CD4-positive, alpha-beta memory T cell (primary cell): ENCODE data around the gene CEP43. TPM values are rescaled to one million over a fixed set of nuclear protein-coding genes. Genes with fewer than 3 reads are reported as not detected.

Experiments used
- CTCF ChIA-PET: fragments of 350-600 bp; sonication (Branson Sonifier 250); formaldehyde crosslinking; loops from one replicate; lab custom pipeline; 2021; ENCODE audit warnings: inconsistent platforms; ENCODE audit not compliant: partially characterized antibody; lab: Charles Lee
- POLR2A ChIA-PET: fragments of 350-600 bp; sonication (Branson Sonifier 250); formaldehyde crosslinking; loops from one replicate; lab custom pipeline; 2021; ENCODE audit not compliant: partially characterized antibody; lab: Charles Lee
- DNase-seq, 5 donors: peaks; one replicate each; pipeline versions ENCODE4 v3.0.0 to v3.0.0-alpha.2; 2020 to 2022; ENCODE audit warnings: mixed read lengths in 1 of 5
- H3K27ac ChIP-seq: one replicate; pipeline ENCODE4 v1.7.0; 2013; ENCODE audit warnings: low read depth, low read length
- H3K27me3 ChIP-seq: 2 replicates; pipeline ENCODE4 v1.7.0; 2013; ENCODE audit warnings: mild to moderate bottlenecking, low read length, moderate library complexity; ENCODE audit not compliant: insufficient read depth
- H3K36me3 ChIP-seq: 2 replicates; pipeline ENCODE4 v1.7.0; 2013; ENCODE audit warnings: mild to moderate bottlenecking, low read length, moderate library complexity; ENCODE audit not compliant: insufficient read depth
- H3K4me1 ChIP-seq: 2 replicates; pipeline ENCODE4 v1.7.0; 2013; ENCODE audit warnings: mild to moderate bottlenecking, low read length, moderate library complexity; ENCODE audit not compliant: insufficient read depth
- H3K4me3 ChIP-seq, 2 donors: one replicate each; pipeline ENCODE4 v1.7.0; 2013; ENCODE audit warnings: low read length in 2 of 2, mild to moderate bottlenecking in 1 of 2
- H3K9me3 ChIP-seq, 2 donors: one replicate each; pipeline ENCODE4 v1.7.0; 2013; ENCODE audit warnings: low read length in 2 of 2, control low read depth in 1 of 2; ENCODE audit not compliant: control insufficient read depth in 1 of 2
- H3K27ac Mint-ChIP-seq, 7 donors: one replicate each; pipeline ENCODE4 v1.8.0; 2020 to 2021; ENCODE audit warnings: mixed read lengths in 7 of 7, mild to moderate bottlenecking in 6 of 7, inconsistent platforms in 3 of 7, moderate library complexity in 3 of 7
- H3K27me3 Mint-ChIP-seq, 2 donors: one replicate each; pipeline ENCODE4 v1.8.0; 2020 to 2021; ENCODE audit warnings: mixed read lengths in 2 of 2
- H3K36me3 Mint-ChIP-seq, 2 donors: one replicate each; pipeline ENCODE4 v1.8.0; 2020 to 2021; ENCODE audit warnings: mixed read lengths in 2 of 2, inconsistent platforms in 1 of 2, mild to moderate bottlenecking in 1 of 2
- H3K4me1 Mint-ChIP-seq, 4 donors: one replicate each; pipeline ENCODE4 v1.8.0; 2020 to 2021; ENCODE audit warnings: mixed read lengths in 4 of 4, mild to moderate bottlenecking in 1 of 4
- H3K4me3 Mint-ChIP-seq, 8 donors: one replicate each; pipeline ENCODE4 v1.8.0; 2020 to 2021; ENCODE audit warnings: mixed read lengths in 8 of 8, mild to moderate bottlenecking in 7 of 8, moderate library complexity in 6 of 8, inconsistent platforms in 3 of 8
- H3K9me3 Mint-ChIP-seq, 8 donors: one replicate each; pipeline ENCODE4 v1.8.0; 2020 to 2021; ENCODE audit warnings: mixed read lengths in 8 of 8, mild to moderate bottlenecking in 5 of 8, inconsistent platforms in 3 of 8, moderate library complexity in 1 of 8
- intact Hi-C: fragments of 100-400 bp; cut with micrococcal nuclease; formaldehyde crosslinking; loops from one replicate; pipeline ENCODE4 v1.15.1; 2023
- polyA plus RNA-seq, 2 donors: library from polyadenylated mRNA; unstranded; fragments of 300-500 nt; fragmentation: Illumina TruSeq; gene quantifications; one replicate each; pipeline ENCODE4 v1.2.3, GENCODE V29; 2021
- total RNA-seq, 2 experiments: library from RNA; stranded (reverse); gene quantifications; one replicate each; pipeline ENCODE4 v1.2.3, GENCODE V29; 2021

CEP43 gene
- total and polyA plus RNA-seq, 4 experiments from 2014 or later: 4.1 to 24.9 (median 11.9) TPM

DNA sequence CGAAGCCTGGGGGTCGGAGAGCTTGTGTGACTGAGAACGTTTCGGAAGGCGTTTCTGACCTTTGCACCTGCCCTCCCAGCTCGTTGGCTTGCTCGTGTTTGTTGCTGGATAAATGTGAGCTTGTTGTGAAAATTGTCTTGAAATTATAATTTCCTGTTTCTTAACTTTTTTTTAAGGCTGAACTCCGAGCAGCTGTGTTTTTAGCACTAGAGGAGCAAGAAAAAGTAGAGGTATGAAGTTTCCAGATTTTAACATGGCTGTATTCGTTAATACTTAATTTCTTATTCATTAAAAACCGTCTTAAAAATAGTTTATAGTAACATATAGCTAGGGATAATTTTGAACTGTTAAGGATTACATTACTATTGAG is 672 bp downstream of the CEP43 start:
- H3K27me3 ChIP-seq: no peaks in the 10 kb centered on the region
- H3K36me3 ChIP-seq: no peaks in the 10 kb centered on the region
- Mint-ChIP-seq H3K4me3 (peak overlapping the region; percentile 90 to 95 (median 94)), H3K36me3 (peaks cover 7 to 17% of the 10 kb centered on the region in 2 donors), H3K9me3 (no peaks in the 10 kb centered on the region), H3K27ac (peak overlapping the region; percentile 65 to 93 (median 89)), H3K4me1 (peaks cover 21 to 34% (median 29%) of the 10 kb centered on the region in 4 donors), H3K27me3 (no peaks in the 10 kb centered on the region)
- peak in 2 of 5 donors; percentile 5 to 10 for DNase-seq
- intact Hi-C loops: loop anchor here (1.0 to 2.0 kb wide), 7 partner anchors 41 to 373 kb away; partner anchors contain the start of gene RPS6KA2
- peak overlapping the region; percentile 81 for H3K27ac ChIP-seq
- ChIA-PET POLR2A (interaction anchor here (0.7 to 4.0 kb wide), 23 partner anchors 8 to 142 kb away, joined by 3 to 41 read pairs (median 4); partner anchors contain the start of genes CCR6 and RNASET2), CTCF (interaction anchor here (0.8 to 5.9 kb wide), 16 partner anchors 10 to 351 kb away, joined by 3 to 40 read pairs (median 4); no protein-coding TSS in a partner anchor)
- H3K4me3 ChIP-seq: peak overlapping the region; percentile 85 to 95
- H3K4me1 ChIP-seq: peaks cover 38% of the 10 kb centered on the region
- H3K9me3 ChIP-seq: no peaks in the 10 kb centered on the region

DNA sequence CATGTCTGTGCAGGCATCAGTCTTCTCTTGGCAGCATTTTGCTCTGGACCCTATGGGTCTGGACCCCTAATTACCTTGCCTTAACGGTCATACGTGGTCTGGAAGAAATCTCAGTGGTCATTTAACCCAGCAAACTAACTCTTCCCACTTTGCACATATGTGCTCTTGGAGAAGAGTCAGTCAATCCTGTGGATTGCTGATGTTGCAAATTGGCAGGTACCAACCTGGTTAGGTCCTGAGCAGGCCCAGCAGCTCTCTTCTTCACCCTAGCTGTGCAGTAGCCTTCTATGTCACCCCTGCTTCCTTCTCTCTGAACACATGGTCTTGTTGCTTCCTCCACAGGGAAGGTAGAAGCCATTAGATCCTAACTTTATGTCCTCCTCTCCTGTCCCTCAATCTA is 1.6 kb downstream of the CEP43 start:
- DNase-seq: no peak
- CTCF ChIA-PET: interaction anchor here (0.9 to 5.9 kb wide), 11 partner anchors 9 to 351 kb away, joined by 3 to 40 read pairs (median 3); no protein-coding TSS in a partner anchor
- Histone ChIP-seq H3K27me3 (no peaks in the 10 kb centered on the region), H3K36me3 (peaks cover 3% of the 10 kb centered on the region), H3K4me3 (peak overlapping the region in 1 of 2 donors; percentile 5), H3K27ac (no peak overlapping the region), H3K9me3 (no peaks in the 10 kb centered on the region), H3K4me1 (peaks cover 38% of the 10 kb centered on the region)
- peak overlapping the region; percentile 90 to 95 (median 94) for H3K4me3 Mint-ChIP-seq
- intact Hi-C loops: no loop called here
- H3K27me3 Mint-ChIP-seq: no peaks in the 10 kb centered on the region
- H3K4me1 Mint-ChIP-seq: peaks cover 21 to 33% (median 30%) of the 10 kb centered on the region in 4 donors
- POLR2A ChIA-PET: interaction anchor here (1.2 to 4.0 kb wide), 7 partner anchors 40 to 122 kb away, joined by 3 to 26 read pairs (median 12); partner anchors contain the start of gene CCR6
- H3K36me3 Mint-ChIP-seq: peaks cover 11 to 25% of the 10 kb centered on the region in 2 donors
- peak overlapping the region; percentile 2 to 93 (median 65) for H3K27ac Mint-ChIP-seq
- no peaks in the 10 kb centered on the region for H3K9me3 Mint-ChIP-seq

DNA sequence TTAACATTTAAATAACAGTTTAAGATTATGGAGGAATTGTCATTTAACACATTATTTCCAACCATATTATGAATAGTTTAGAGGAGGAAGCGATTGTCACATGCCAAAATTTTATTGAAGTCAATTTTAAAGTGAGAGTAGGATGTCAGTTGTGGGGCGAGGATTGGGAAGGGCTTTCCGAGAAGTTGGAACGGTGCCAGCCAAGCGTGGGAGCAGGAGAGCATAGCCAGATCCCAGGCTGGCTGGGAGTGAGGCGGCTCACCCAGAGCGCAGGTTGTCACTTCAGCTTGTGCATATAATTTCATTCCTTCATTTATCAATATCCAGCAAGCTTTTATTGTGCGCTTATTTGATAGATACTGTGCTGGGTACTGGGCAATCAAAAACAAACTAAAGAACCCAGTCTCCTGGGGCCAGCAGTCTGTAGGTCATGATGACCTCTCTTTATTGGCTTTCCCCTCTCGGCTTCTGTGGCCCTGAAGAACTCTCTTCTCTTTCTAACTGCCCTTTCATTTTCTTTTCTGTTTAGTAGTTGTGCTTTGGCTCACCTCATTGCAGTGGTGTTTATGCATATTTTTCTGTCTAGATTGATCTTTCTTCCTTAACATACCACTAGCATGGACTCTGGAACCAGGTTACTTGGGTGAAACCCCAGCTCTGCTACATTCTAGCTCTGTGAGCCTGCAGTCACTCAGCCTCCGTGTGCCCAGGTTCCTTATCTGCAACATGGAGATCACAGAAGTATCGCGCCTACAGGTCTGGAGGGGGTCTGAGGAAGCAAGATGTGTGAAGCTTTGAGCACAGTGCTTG is 6.4 kb downstream of the CEP43 start:
- Mint-ChIP-seq H3K4me3 (no peak overlapping the region), H3K9me3 (no peaks in the 10 kb centered on the region), H3K36me3 (peaks cover 41 to 42% of the 10 kb centered on the region in 2 donors), H3K27ac (no peak overlapping the region), H3K27me3 (no peaks in the 10 kb centered on the region), H3K4me1 (peaks cover 14 to 25% (median 20%) of the 10 kb centered on the region in 4 donors)
- H3K4me3 ChIP-seq: no peak overlapping the region
- POLR2A ChIA-PET: interaction anchor here (1.0 to 1.8 kb wide), 5 partner anchors 16 to 114 kb away, joined by 3 to 5 read pairs (median 4); partner anchors contain the start of gene RNASET2
- peaks cover 21% of the 10 kb centered on the region for H3K4me1 ChIP-seq
- CTCF ChIA-PET: interaction anchor here (0.8 to 3.2 kb wide), 5 partner anchors 17 to 230 kb away, joined by 3 to 12 read pairs (median 5); no protein-coding TSS in a partner anchor
- intact Hi-C loops: no loop called here
- no peak for DNase-seq
- H3K27ac ChIP-seq: no peak overlapping the region
- H3K9me3 ChIP-seq: no peaks in the 10 kb centered on the region
- peaks cover 13% of the 10 kb centered on the region for H3K36me3 ChIP-seq
- H3K27me3 ChIP-seq: no peaks in the 10 kb centered on the region

DNA sequence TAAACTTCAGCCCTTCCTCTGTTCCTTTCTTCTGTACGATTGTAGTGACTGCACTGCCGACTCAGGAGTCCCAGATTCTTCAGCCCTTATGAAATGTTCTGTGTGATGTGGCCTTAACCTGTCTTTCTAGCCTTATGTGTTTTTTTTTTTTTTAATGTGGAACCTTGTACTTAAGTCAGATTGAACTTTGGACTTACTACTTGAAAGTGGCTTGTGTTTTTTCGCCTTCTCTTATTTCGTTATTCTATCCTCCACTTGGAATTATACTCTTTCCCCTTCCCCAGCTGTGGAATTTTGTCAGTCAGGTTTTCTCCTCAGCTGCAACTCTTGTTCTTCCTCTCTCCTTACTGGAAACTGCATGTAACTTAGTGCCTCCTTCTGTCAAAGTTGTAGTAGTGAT is 8.8 kb downstream of the CEP43 start:
- Histone ChIP-seq H3K27me3 (no peaks in the 10 kb centered on the region), H3K36me3 (peaks cover 13% of the 10 kb centered on the region), H3K4me3 (no peak overlapping the region), H3K4me1 (peaks cover 6% of the 10 kb centered on the region), H3K9me3 (no peaks in the 10 kb centered on the region), H3K27ac (no peak overlapping the region)
- no peaks in the 10 kb centered on the region for H3K9me3 Mint-ChIP-seq
- intact Hi-C loops: no loop called here
- ChIA-PET CTCF (interaction anchor here (1.2 to 1.3 kb wide), 2 partner anchors 33 to 133 kb away, joined by 4 read pairs; no protein-coding TSS in a partner anchor), POLR2A (interaction anchor here (0.8 to 1.9 kb wide), 3 partner anchors 8 to 115 kb away, joined by 3 to 4 read pairs (median 3); partner anchors contain the start of gene CEP43)
- H3K27me3 Mint-ChIP-seq: no peaks in the 10 kb centered on the region
- DNase-seq: no peak
- peaks cover 53 to 56% of the 10 kb centered on the region in 2 donors for H3K36me3 Mint-ChIP-seq
- peak overlapping the region in 2 of 7 donors; percentile 10 to 70 for H3K27ac Mint-ChIP-seq
- H3K4me3 Mint-ChIP-seq: peak overlapping the region in 1 of 8 donors; percentile 1
- H3K4me1 Mint-ChIP-seq: peaks cover 4 to 13% (median 11%) of the 10 kb centered on the region in 4 donors

DNA sequence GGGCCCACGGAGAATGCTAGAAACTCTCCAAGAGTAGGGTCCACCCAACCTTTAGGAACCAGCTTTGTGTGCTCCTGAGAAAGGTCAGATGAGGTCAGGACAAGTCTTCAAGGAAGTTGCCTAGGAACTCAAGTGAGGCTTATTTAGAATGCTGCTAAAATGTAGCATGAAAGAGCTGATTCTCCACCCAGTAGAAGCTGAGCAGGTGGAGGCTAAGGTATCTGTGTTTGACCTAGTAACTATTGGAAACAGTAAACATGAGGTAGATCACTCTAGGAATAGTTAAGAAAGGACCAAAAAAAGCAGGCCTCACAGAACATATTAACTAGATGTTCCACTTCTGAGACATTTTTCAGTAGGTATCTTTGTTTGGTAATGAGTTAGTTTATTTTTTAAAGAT is 13.9 kb downstream of the CEP43 start:
- peaks cover 11% of the 10 kb centered on the region for H3K36me3 ChIP-seq
- Mint-ChIP-seq H3K27me3 (no peaks in the 10 kb centered on the region), H3K36me3 (peaks cover 44 to 50% of the 10 kb centered on the region in 2 donors), H3K4me3 (no peak overlapping the region), H3K9me3 (no peaks in the 10 kb centered on the region), H3K4me1 (peaks cover 2 to 12% (median 10%) of the 10 kb centered on the region in 4 donors), H3K27ac (peak overlapping the region in 6 of 7 donors; percentile 8 to 93 (median 88))
- H3K4me1 ChIP-seq: peaks cover 9% of the 10 kb centered on the region
- peak in 2 of 5 donors; percentile 28 to 30 for DNase-seq
- CTCF ChIA-PET: interaction anchor here (1.1 to 1.2 kb wide), 2 partner anchors 12 to 28 kb away, joined by 3 to 5 read pairs; no protein-coding TSS in a partner anchor
- intact Hi-C loops: no loop called here
- no peaks in the 10 kb centered on the region for H3K9me3 ChIP-seq
- no peak overlapping the region for H3K27ac ChIP-seq
- POLR2A ChIA-PET: interaction anchor here (0.7 to 2.2 kb wide), 3 partner anchors 9 to 28 kb away, joined by 3 to 5 read pairs (median 4); no protein-coding TSS in a partner anchor
- no peaks in the 10 kb centered on the region for H3K27me3 ChIP-seq
- no peak overlapping the region for H3K4me3 ChIP-seq

DNA sequence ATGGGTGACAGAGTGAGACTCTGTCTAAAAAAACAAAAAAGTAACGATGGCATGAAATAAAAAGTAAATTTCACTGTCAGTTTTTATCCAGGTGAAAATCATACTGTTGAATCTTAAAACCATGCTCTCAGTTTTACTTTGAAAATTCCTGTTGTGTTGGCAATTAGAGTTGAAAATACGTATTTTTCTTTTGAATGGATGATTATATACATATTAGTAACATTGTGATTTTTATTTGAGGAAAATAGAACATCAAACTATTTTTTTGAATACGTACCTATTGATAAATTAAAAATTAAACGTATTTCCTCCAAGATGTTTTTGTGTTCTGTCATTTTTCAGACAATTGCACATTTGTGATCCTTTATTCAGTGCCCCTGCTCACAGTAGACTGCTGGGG is 14.7 kb downstream of the CEP43 start:
- H3K4me1 Mint-ChIP-seq: peaks cover 0 to 12% (median 10%) of the 10 kb centered on the region in 4 donors
- Histone ChIP-seq H3K27ac (no peak overlapping the region), H3K4me1 (peaks cover 9% of the 10 kb centered on the region), H3K4me3 (no peak overlapping the region), H3K27me3 (no peaks in the 10 kb centered on the region), H3K36me3 (peaks cover 13% of the 10 kb centered on the region), H3K9me3 (no peaks in the 10 kb centered on the region)
- ChIA-PET CTCF (interaction anchor here (0.9 to 1.5 kb wide), 3 partner anchors 30 to 128 kb away, joined by 3 to 5 read pairs (median 3); no protein-coding TSS in a partner anchor), POLR2A (interaction anchor here (0.7 to 1.0 kb wide), 4 partner anchors 14 to 82 kb away, joined by 3 read pairs; partner anchors contain the start of gene RNASET2)
- no peak for DNase-seq
- no peaks in the 10 kb centered on the region for H3K9me3 Mint-ChIP-seq
- no peak overlapping the region for H3K4me3 Mint-ChIP-seq
- no peaks in the 10 kb centered on the region for H3K27me3 Mint-ChIP-seq
- peak overlapping the region in 3 of 7 donors; percentile 57 to 88 (median 76) for H3K27ac Mint-ChIP-seq
- intact Hi-C loops: no loop called here
- H3K36me3 Mint-ChIP-seq: peaks cover 42 to 47% of the 10 kb centered on the region in 2 donors
